ENCODE results near the gene GPATCH2L. TPM values are rescaled to one million over a fixed set of nuclear protein-coding genes. Genes with fewer than 3 reads are reported as not detected.

GPATCH2L gene
- total RNA-seq, 1 donor from 2014 or later = 31.7 TPM

DNA sequence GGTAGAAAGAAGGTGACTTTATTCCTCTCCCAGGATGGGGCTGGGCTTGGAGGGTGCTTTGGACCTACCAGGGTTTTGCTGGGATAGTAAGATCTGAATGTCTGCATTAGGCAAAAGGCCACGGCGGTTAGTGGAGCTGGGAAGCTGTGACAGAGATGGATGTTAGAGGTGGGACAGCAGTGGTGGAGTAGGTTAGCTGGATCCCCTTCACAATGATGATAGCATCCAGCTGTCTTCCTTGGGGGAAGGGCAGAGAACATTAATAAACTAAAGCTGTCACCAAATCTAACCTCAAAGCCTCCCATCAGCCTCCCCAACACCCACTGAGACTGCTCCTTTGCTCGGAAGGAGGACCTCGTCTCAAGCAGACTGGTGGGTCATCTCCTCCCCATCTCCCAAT, 104.8 kb downstream of the GPATCH2L start:
- no peak for DNase-seq (ENCODE audit: low read depth in 2 of 2)

DNA sequence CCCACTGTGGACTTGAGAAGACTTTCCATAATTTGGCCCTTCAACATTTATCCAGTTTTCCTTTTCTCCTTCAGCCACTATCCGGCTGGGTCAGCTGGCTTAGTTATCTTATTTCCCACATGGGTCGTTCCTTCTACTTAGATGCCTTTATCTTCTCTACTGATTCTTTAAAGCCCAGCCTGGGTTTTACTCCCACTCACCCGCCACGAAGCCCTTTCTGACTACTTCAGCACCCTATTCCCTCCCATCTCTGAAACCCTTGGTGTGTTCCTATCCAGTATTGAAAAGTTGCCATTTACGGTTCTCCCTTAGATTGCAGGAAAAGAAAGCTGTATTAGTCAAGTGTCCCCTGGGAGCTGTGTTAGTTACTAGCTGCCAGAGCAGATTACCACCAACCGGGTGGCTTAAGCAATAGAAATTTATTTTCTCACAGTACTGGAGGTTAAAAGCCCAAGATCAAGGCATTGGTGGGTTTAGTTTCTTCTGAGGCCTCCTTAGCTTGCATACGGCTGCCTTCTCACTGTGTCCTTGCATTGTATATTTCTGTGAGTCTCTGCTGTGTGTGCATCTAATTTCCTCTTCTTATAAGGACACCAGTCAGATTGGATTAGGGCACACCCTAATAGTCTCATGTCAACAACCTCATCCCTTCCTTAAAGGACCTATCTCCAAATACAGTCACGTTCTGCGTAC, 105.5 kb downstream of the GPATCH2L start:
- DNase-seq (ENCODE audit: low read depth in 2 of 2) = no peak

DNA sequence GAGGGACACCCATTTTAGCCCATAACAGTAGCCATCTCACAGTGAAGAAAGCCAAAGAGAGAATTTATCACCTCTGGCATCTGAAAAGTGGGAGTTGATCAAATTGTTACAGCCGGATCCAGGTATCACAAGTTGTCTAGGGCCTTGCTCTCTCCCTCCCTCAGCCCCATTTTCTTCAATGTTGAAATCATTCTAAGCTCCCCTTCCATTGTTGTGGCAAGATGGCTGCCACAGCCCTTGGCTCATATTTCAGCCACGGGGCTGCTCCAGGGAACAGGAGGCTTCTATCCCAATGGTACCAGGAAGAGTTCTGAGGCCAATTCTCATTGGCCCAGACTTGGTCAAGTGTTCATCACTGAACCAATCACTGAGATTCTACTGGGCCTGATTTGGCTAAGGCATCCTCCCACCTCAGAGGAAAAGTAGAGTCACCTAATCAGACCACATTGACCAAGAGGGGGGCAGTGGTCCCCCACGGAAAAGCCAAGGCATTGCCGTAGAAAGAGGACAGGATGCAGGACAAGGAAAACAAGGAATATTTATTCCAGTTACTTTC, 106.2 kb downstream of the GPATCH2L start:
- no peak for DNase-seq (ENCODE audit: low read depth in 2 of 2)

DNA sequence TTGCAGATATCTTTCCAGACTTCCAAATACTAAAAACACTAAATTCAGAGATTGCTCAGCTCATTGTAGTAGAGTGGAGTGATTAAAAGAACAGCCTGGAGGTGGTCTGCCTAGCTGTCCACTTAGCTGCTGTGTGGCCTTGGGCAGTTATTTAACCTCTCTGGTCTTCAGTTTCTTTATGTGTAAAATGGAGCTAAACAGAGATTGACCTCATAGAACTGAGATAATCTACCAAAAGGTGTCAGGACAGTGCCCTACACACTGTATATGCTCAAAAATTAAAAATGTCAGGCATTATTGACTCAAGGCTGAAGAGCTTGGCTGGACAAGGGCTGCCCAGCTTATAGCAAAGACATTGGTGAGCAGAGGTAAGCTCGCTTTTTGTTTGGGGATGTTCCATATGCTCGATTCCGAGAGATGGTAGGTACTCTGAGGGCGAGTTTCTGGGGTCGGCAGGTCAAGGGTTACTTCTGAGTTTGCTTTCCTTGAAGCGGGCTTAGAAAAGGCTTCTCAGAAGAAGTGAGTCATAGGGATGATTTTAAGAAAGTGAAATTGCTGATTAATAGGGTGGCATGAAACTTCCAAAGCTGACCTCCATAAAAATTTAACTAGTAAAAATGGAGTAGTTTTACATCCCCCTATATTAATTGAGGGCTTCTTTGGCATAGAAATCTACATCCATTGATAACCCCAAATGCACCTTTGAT, 107.5 kb downstream of the GPATCH2L start:
- DNase-seq (ENCODE audit: low read depth in 2 of 2) = no peak

DNA sequence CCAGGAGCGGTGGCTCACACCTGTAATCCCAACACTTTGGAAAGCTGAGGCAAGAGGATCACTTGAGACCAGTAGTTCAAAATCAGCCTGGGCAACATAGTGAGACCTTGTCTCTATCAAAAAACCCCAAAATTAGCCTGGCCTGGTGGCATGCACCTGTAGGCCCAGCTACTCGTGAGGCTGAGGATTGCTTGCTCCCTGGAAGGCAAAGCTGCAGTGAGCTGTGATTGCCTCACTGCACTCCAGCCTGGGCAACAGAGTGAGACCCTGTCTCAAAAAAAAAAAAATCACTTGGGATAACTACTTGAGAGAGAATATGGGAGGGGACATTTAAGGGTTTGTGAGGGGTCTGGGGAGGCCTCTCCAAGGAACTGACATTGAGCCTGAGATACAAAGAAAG, 109.0 kb downstream of the GPATCH2L start:
- DNase-seq (ENCODE audit: low read depth in 2 of 2) = no peak

DNA sequence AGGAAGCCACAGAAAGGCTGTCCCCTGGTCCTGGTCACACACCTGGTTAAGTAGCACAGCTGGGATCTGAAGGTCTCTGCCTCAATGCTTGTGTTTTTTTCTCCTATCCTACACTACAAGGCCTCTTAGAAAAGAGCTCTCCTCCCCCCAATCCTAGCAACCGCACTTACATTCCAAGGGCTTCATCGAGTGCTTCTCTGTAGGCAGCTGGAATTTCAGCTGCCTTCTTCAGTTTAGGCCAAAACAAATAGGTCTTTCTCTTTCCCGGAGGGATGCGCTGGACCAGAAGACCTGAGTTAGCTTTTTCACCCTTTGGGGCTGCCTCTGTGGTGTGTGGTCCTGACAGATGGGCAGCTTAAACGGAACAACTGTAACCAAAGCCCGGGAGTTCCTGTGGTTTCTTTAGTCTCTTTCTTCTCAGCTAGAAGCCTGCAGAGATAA, 109.7 kb downstream of the GPATCH2L start:
- no peak for DNase-seq (ENCODE audit: low read depth in 2 of 2)

DNA sequence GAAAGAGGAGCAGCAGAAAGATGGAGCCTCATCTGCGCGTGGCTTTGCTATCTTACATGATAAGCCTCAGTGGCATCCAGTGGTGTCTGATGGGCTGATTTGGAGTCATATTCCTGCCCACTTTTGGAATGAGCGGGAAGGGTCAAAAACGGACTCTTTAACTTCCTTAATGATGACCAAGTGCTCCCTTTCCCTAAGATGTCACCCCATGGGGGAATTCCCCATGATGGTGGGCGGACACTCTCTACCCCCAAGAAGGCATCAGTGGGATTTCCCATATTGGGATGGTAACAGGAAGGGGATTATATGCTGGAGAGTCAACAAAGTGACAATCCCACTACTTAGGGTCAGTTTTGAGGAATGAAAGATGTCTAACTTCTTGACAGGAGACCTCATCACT, 110.9 kb downstream of the GPATCH2L start:
- no peak for DNase-seq (ENCODE audit: low read depth in 2 of 2)

Other genes with a start within 250 kb of the GPATCH2L start
- gene TGFB3, start 169.9 kb upstream of the GPATCH2L start, total RNA-seq = 2.1 and 4.9 TPM in 2 replicates
- 17.1 and 23.1 TPM in 2 replicates for gene IFT43, start 166.2 kb upstream of the GPATCH2L start, total RNA-seq
- not detected in 2 replicates for gene ESRRB, start 224.2 kb downstream of the GPATCH2L start, total RNA-seq